ENCODE results near the gene SUMO4. TPM values are rescaled to one million over a fixed set of nuclear protein-coding genes. Genes with fewer than 3 reads are reported as not detected.

Gene SUMO4
- total and polyA plus RNA-seq, 9 of the 15 experiments (the other 6 are each of a cell fraction or from before 2014, with no cell fraction given), result 0.20 to 1.9 (median 0.50) TPM; not detected in 2

GRCh38 chr6:149438855-149439254 lies 38.8 kb downstream of the SUMO4 start:
- POLR2A ChIA-PET, result no interaction called here
- H3K9me1 ChIP-seq (ENCODE audit: control insufficient read depth, insufficient read depth, low read length), result no peaks in the 10 kb centered on the region
- TF ChIP-seq SPI1 (IDR thresholded peaks at IDR 0.05; ENCODE audit: borderline replicate concordance, low read depth, low read length) (peak; percentile 86), XRCC3 (IDR thresholded peaks at IDR 0.05) (no peak)
- H3K27me3 ChIP-seq (ENCODE audit: control insufficient read depth in 2 of 2, insufficient read depth in 2 of 2, low read length in 2 of 2), result peaks cover 21 to 54% of the 10 kb centered on the region in 2 experiments
- CTCF ChIA-PET (ENCODE audit: low intra/inter-chr PET ratio), result no interaction called here
- H4K20me1 ChIP-seq (replicated peaks; ENCODE audit: control insufficient read depth, insufficient read depth, low read length), result no peaks in the 10 kb centered on the region
- no peak overlapping the region for H3K4me2 ChIP-seq (ENCODE audit: insufficient read depth, low read length)
- H3K9ac ChIP-seq (ENCODE audit: insufficient read depth in 1 of 2, low read depth in 2 of 2, low read length in 2 of 2), result no peak overlapping the region
- 1% methylated on average over 3 of the region's 3 CpGs for WGBS (ENCODE audit: insufficient coverage, low coverage, missing lambda C conversion rate)
- no peaks in the 10 kb centered on the region for H3K79me2 ChIP-seq (ENCODE audit: control insufficient read depth, insufficient read depth, low read length)
- ATAC-seq (no peak), FAIRE-seq (no peak), DNase-seq (ENCODE audit: extremely low read depth in 1 of 4, low spot score in 3 of 4) (no peak)
- H2AFZ ChIP-seq (ENCODE audit: low read depth, low read length), result no peak overlapping the region
- BruUV-seq (replicated peaks), result no TSS peak
- in situ Hi-C loops (cut with MboI), result loop anchor here (25.0 kb wide), 1 partner anchor 877 kb away; no protein-coding TSS in a partner anchor
- H3K36me3 ChIP-seq (ENCODE audit: control insufficient read depth, insufficient read depth, low read length), result no peaks in the 10 kb centered on the region
- no peaks in the 10 kb centered on the region for H3K4me1 ChIP-seq (replicated peaks in 1 of 2; ENCODE audit: control insufficient read depth in 2 of 2, insufficient read depth in 2 of 2, low read length in 2 of 2)
- H3K27ac ChIP-seq (ENCODE audit: extremely low read depth, low read depth, low read length), result no peak overlapping the region
- intact Hi-C loops (cut with micrococcal nuclease), result loop anchor here (10.0 kb wide), 1 partner anchor 244 kb away; no protein-coding TSS in a partner anchor
- H3K9me3 ChIP-seq (replicated peaks; ENCODE audit: control insufficient read depth, insufficient read depth, low read depth, low read length), result no peaks in the 10 kb centered on the region
- no peak overlapping the region for H3K4me3 ChIP-seq

- CTCF ChIA-PET (ENCODE audit: low intra/inter-chr PET ratio), result no interaction called here
- WGBS (ENCODE audit: insufficient coverage, low coverage, missing lambda C conversion rate), result 0% methylated on average over 1 of the region's 1 CpG
- no peak overlapping the region for H3K9ac ChIP-seq (ENCODE audit: insufficient read depth in 1 of 2, low read depth in 2 of 2, low read length in 2 of 2)
- POLR2A ChIA-PET, result interaction anchor here (0.6 to 0.8 kb wide), 2 partner anchors 38 to 400 kb away, joined by 3 read pairs; no protein-coding TSS in a partner anchor
- FAIRE-seq, result no peak
- H3K27ac ChIP-seq (ENCODE audit: extremely low read depth, low read depth, low read length), result no peak overlapping the region
- TF ChIP-seq EZH2 (IDR thresholded peaks at IDR 0.05; ENCODE audit: borderline replicate concordance, low read depth, low read length) (no peak), ZNF639 (CRISPR knock-in tag; conservative IDR thresholded peaks at IDR 0.05 in 1 of 2, IDR thresholded peaks at IDR 0.05 in 1 of 2) (no peak), MAX (CRISPR knock-in tag; IDR thresholded peaks at IDR 0.05) (no peak), ZNF778 (CRISPR knock-in tag; IDR thresholded peaks at IDR 0.05) (no peak), CBX8 (IDR thresholded peaks at IDR 0.05; ENCODE audit: borderline replicate concordance, extremely low read depth, low read depth, low read length, poor library complexity, severe bottlenecking) (no peak), FOXP4 (CRISPR knock-in tag; IDR thresholded peaks at IDR 0.05; ENCODE audit: borderline replicate concordance) (no peak), HNRNPH1 (optimal IDR thresholded peaks at IDR 0.05; ENCODE audit: low read depth, low read length) (no peak), SRSF7 (optimal IDR thresholded peaks at IDR 0.05; ENCODE audit: low read depth, low read length) (no peak), BCL6 (CRISPR knock-in tag; IDR thresholded peaks at IDR 0.05) (no peak)
- no peaks in the 10 kb centered on the region for H3K36me3 ChIP-seq (ENCODE audit: control insufficient read depth, insufficient read depth, low read length)
- in situ Hi-C loops (cut with MboI), result loop anchor here (25.0 kb wide), 1 partner anchor 877 kb away; no protein-coding TSS in a partner anchor
- no peaks in the 10 kb centered on the region for H3K4me1 ChIP-seq (replicated peaks in 1 of 2; ENCODE audit: control insufficient read depth in 2 of 2, insufficient read depth in 2 of 2, low read length in 2 of 2)
- no peak overlapping the region for H3K4me3 ChIP-seq
- no peak overlapping the region for H3K4me2 ChIP-seq (ENCODE audit: insufficient read depth, low read length)
- H3K9me3 ChIP-seq (replicated peaks; ENCODE audit: control insufficient read depth, insufficient read depth, low read depth, low read length), result peaks cover 3% of the 10 kb centered on the region; the same call in 1 of the 2 replicates
- BruUV-seq (replicated peaks), result no TSS peak
- no peak overlapping the region for H2AFZ ChIP-seq (ENCODE audit: low read depth, low read length)
- intact Hi-C loops (cut with micrococcal nuclease), result loop anchor here (10.0 kb wide), 1 partner anchor 245 kb away; no protein-coding TSS in a partner anchor
- H3K27me3 ChIP-seq (ENCODE audit: control insufficient read depth in 2 of 2, insufficient read depth in 2 of 2, low read length in 2 of 2), result peaks cover 21 to 62% of the 10 kb centered on the region in 2 experiments; a peak in 4 of 5 replicates
- ATAC-seq, result no peak
- no peaks in the 10 kb centered on the region for H3K79me2 ChIP-seq (ENCODE audit: control insufficient read depth, insufficient read depth, low read length)
- H3K9me1 ChIP-seq (ENCODE audit: control insufficient read depth, insufficient read depth, low read length), result no peaks in the 10 kb centered on the region
- H4K20me1 ChIP-seq (replicated peaks; ENCODE audit: control insufficient read depth, insufficient read depth, low read length), result no peaks in the 10 kb centered on the region
- DNase-seq (ENCODE audit: extremely low read depth in 1 of 4, low spot score in 3 of 4), result no peak
Measured at GRCh38 chr6:149439626-149440025, 39.6 kb downstream of the SUMO4 start.

Data from K562 (cell line).